ENCODE results near the gene TRMT11. TPM values are rescaled to one million over a fixed set of nuclear protein-coding genes. Genes with fewer than 3 reads are reported as not detected.

Gene TRMT11
- total and polyA plus RNA-seq, 9 of the 15 experiments (the other 6 are each of a cell fraction or from before 2014, with no cell fraction given), result 38.8 to 88.0 (median 59.8) TPM

DNA sequence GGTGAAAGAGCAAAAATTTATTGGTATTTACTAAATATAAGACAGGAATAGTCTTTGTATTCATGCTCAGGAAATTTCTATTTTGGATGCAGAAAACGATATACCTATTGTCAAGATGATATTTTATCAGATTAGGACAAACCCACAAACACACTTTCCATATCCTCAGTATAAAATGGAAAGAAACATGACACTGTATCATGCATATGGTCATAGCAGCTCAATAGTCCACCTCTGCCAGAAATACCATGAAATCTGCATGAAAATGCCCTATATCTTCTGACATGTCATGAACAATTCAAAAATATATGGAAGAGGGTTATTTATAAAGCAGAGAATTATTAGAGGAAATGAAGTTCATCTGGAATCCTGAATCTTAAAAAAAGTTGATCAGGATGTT is 41.4 kb upstream of the TRMT11 start (continued):
- no peak for TF ChIP-seq CHD7 (IDR thresholded peaks at IDR 0.05; ENCODE audit: low read depth, low read length)

Measured in K562 (cell line).